GM06990 (cell line): ENCODE data around the gene CMTM7.

ENCODE experiments used
- DNase-seq: peaks from one replicate; pipeline ENCODE4 v3.0.0-alpha.2; 2011; ENCODE audit not compliant: insufficient read length; ENCODE audit errors: extremely low read depth
- H3K27me3 ChIP-seq: replicated peaks from 2 replicates; pipeline ENCODE4 v1.6.0; 2011; ENCODE audit warnings: low read length; ENCODE audit not compliant: control insufficient read depth, insufficient read depth
- H3K36me3 ChIP-seq: 2 replicates; pipeline ENCODE4 v1.5.1; 2011; ENCODE audit warnings: low read length; ENCODE audit not compliant: control insufficient read depth, insufficient read depth
- H3K4me3 ChIP-seq: replicated peaks from 2 replicates; pipeline ENCODE4 v1.5.1; 2011; ENCODE audit warnings: low read depth, mild to moderate bottlenecking, control low read depth, low read length
- TF ChIP-seq, protein P1 (sequence below): IDR thresholded peaks from 2 replicates; pipeline ENCODE4 v1.5.1; 2011; ENCODE audit warnings: low read length, control low read depth, mild to moderate bottlenecking, inconsistent platforms; ENCODE audit not compliant: insufficient read depth, poor library complexity, severe bottlenecking

Gene CMTM7

GRCh38 chr3:32423956-32424557, 32.4 kb downstream of the CMTM7 start:
- Histone ChIP-seq H3K27me3 (no peaks in the 10 kb centered on the region), H3K36me3 (no peaks in the 10 kb centered on the region), H3K4me3 (no peak overlapping the region)
- TF ChIP-seq, protein P1, sequence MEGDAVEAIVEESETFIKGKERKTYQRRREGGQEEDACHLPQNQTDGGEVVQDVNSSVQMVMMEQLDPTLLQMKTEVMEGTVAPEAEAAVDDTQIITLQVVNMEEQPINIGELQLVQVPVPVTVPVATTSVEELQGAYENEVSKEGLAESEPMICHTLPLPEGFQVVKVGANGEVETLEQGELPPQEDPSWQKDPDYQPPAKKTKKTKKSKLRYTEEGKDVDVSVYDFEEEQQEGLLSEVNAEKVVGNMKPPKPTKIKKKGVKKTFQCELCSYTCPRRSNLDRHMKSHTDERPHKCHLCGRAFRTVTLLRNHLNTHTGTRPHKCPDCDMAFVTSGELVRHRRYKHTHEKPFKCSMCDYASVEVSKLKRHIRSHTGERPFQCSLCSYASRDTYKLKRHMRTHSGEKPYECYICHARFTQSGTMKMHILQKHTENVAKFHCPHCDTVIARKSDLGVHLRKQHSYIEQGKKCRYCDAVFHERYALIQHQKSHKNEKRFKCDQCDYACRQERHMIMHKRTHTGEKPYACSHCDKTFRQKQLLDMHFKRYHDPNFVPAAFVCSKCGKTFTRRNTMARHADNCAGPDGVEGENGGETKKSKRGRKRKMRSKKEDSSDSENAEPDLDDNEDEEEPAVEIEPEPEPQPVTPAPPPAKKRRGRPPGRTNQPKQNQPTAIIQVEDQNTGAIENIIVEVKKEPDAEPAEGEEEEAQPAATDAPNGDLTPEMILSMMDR, result no peak
- no peak for DNase-seq

DNA sequence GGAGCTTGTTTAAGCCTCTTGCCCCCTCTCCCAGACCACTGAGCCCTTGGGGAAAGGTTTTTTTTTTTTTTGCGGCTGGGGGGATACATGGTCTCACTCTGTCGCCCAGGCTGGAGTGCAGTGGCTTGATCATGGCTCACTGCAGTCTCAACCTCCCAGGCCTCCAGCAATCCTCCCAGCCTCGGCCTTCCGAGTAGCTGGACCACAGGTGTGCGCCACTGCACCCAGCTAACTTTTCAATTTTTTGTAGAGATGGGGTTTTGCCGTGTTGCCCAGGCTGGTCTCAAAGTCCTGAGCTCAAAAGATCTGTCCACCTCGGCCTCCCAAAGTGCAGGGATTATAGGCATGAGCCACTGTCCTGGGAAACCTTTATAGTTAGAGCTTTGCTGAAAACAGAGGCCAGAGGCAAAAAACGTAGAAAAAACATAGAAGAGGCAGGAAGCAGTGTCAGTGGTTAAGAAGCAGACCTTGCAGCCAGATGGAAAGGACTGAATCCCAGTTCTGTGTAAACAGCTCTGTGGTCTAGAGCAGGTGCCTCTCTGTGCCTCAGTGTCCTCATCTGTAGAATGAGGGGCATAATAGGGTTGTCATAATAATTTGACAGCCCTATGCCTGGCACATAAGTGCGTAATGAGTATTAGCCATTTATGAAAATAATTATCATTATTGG, 33.1 kb downstream of the CMTM7 start:
- Histone ChIP-seq H3K27me3 (no peaks in the 10 kb centered on the region), H3K36me3 (no peaks in the 10 kb centered on the region), H3K4me3 (no peak overlapping the region)
- no peak for DNase-seq
- TF ChIP-seq, protein P1, result no peak

GRCh38 chr3:32428092-32429068, 36.7 kb downstream of the CMTM7 start:
- TF ChIP-seq, protein P1, result no peak
- H3K36me3 ChIP-seq, result no peaks in the 10 kb centered on the region
- peak; percentile 69 for DNase-seq
- H3K27me3 ChIP-seq, result 0 out of 2 replicates have a peak, but pooled peaks cover 2% of the 10 kb centered on the region
- H3K4me3 ChIP-seq, result no peak overlapping the region

GRCh38 chr3:32430900-32431299, 39.2 kb downstream of the CMTM7 start:
- no peak for DNase-seq
- H3K4me3 ChIP-seq, result no peak overlapping the region
- 0 out of 2 replicates have a peak, but pooled peaks cover 2% of the 10 kb centered on the region for H3K27me3 ChIP-seq
- H3K36me3 ChIP-seq, result no peaks in the 10 kb centered on the region
- TF ChIP-seq, protein P1, result no peak

DNA sequence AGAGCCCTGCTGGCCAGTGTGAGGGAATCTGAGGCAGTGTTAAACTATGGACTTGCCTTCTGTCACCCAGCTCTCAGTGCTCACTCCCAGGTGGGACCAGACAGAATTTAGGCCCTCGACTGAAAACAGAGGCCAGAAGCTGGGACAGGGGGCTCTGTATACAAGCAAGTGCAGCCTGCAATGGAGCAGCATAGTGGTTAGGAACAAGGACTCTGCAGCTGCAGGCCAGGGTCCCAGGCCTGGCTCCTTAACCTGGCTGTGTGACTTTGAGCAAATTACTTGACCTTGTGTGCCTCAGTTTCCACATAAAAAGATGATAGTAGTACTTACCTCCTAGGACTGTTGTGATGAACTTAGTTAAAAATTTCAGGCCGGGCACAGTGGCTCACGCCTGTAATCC, 39.8 kb downstream of the CMTM7 start:
- no peak for DNase-seq
- Histone ChIP-seq H3K4me3 (no peak overlapping the region), H3K36me3 (no peaks in the 10 kb centered on the region), H3K27me3 (0 out of 2 replicates have a peak, but pooled peaks cover 2% of the 10 kb centered on the region)
- TF ChIP-seq, protein P1, result no peak
